Hematopoietic multipotent progenitor cell treated with erythropoietin and hydrocortisone succinate and interleukin-3 and kit ligand, for 17 days (in vitro differentiated cells): ENCODE data around the gene PIK3R3.
A peak's percentile ranks its signal among the peaks of the same experiment; 100 is the strongest.

Experiments
- DNase-seq: peaks from one replicate; pipeline ENCODE4 v3.0.0-alpha.2; 2015; ENCODE audit warnings: low spot score

PIK3R3 gene

DNA sequence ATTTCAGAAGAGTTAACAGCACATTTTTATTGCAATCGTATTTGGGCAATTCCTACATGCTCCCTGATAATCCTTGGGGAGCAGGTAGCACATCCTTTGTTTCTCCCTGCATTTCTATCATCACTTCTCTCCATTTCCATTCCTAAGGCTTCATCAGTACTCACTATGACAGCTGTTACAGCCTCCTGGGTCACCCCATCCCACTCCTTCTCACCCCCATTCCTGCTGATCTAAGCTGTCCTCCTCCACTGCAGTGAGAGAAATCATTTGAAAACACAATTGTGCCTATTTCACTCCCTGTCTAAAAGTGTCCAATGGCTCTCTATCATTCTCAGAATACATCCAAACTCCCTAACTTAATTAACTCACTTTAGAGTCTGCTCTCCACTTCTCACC is 25.5 kb upstream of the PIK3R3 start:
- no peak for DNase-seq

DNA sequence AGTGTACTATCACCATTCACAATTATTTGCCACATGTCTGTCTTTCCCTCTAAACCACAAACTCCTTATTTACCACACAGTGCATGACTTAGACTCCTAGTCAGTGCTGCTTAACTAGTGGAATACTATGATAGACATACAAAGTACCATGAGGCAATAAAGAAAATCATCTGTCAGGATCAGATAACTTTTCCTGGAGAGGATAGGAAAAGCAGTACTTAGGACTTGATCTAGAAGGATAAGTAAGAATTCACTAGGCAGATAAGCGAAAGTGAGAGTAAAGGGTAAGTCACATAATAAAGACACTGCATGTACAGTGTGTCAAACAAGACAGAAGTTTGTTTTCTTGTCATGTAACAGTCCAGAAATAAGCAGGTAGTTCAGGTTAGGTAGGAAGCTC is 21.3 kb upstream of the PIK3R3 start:
- no peak for DNase-seq

DNA sequence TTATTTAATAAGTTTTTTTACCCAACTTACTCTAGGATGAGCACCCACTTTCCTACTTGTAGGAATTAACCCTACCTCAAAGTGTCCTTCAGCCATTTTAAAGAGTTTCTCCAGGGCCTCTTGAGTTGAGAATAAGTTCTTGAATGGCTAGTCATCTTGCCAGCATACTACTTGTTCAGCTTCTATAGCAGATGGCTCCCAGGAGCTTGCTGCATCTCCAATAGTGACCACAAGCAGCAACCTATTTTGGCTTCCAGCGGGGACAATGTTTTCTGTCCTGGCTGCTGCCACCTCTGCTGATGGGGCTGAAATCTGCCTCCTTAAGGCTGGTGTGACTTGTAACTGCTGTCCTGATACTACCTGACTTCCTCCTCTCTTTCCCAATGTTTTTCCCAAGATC is 20.8 kb upstream of the PIK3R3 start:
- DNase-seq = no peak

DNA sequence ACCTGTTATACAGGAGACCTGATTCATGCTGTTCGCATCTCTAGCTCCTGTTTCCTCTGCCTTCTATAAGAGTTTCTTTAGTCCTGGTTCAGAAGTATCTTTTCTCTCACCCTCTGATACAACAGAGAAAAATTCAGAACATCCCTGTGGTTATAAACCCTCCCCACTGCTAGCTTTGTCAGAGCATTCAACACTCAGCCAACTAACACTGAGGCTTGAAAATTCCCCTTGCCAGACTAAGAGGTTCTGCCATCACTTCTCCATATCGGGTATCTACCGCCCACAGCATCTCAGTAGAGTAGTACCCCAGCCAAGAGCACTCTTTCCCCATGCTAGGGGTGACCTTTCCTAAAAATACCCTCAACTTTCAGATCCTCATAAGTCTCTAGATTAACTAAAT is 19.6 kb upstream of the PIK3R3 start:
- no peak for DNase-seq

DNA sequence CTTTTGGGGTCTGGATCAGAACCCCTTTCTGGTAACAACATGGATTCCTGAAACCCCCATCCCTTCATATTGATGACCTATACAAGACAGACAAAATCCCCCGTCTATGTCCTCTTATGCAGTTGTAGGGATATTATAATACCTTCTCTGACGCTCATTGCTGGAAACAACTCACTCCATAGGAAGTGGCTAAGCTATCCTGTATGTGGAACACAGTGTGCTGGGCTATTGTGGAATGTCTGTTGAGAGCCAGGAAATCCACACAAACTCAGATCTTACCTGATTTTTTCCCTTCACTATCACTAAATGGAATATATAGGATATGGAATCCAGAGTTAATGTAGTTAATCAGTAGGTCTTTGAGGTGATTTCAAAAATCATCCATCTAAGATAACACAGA is 17.7 kb upstream of the PIK3R3 start:
- no peak for DNase-seq

DNA sequence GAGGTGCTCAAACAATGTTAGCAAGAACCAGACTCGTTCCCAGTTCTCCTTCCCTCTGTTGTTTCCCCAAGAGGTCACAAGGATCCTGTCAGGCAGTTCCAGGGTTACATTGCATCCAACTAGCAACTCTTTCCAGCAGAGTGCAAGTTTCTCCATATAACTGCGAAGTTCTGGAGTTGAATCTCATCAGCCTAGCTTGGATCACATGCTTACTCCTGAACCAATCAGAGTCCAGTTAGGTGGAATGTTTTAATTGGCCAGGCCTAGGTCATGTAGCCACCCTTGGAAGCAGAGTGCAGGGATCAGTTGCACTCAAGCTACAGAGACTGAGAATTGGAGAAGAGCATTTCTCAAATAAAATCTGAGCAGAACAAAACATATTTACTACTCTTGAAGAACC is 15.9 kb upstream of the PIK3R3 start:
- DNase-seq = no peak

DNA sequence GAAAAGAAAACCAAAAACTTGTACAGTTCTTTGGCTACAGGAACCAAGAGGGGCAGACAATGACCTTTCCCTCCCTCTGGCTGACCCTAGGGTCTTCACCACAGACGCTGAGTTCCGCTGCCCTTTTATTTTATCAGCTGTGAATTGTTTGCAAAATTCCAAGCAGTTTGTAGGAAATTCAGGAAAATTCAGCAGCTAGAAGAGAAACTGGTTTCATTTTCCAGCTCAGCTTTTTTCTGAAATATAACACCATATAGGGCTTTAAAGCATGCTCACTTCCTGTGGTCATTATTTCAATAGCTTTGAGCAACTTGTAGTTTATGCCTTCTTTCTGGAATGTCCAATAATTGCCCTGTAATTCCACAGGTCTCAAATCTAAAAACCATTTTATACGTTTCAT is 5.5 kb upstream of the PIK3R3 start:
- DNase-seq = no peak

DNA sequence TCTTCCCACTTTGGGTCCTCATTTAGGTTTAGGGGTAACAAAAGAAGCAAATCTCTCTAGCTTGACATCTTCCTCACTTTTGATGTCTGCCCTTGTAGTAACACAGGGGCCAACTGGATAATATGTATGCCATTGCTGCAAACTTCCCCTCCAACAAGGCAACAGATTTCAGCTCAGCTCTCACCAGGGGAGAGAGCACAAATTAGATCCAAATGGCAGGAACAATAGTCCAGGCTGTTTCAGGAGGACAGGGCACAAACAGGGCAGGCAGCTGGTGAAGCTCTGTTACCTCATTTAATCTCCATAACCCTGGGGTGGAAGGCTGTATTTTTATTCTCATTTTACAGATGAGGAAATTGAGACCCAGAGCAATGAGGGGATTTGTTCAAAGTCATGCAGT is 4.3 kb upstream of the PIK3R3 start:
- DNase-seq = no peak

DNA sequence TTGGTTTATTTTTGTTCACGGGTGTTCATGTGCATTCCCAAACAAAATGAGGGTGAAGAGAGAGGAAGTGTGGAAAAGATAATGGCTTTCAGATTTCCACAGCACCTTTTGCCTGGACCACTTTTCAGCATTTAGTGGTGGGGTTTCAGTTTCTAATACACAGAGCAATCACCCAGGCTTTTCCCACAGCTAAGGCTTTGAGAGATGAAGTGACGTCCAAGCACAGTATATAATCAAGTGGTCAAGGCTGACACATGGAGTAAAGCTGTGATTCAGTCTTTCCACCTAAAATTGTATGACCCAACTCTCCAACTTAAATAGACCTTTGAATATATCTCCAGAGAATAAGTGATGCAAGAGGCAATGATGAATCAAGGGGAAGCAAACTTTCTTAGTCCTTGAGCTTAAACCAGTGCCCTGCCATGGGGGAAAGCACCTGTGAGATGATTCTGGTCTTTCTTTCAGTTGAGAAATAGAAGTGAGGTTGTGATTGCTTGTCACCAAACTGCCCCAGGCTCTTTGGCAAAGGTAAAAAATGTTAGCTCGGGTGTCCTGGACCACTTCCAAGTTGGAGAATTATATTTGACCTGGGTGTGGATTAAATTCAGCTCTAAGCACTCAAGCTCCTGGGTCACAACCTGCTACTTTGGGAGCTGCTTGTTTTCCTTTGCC is 2.4 kb upstream of the PIK3R3 start:
- DNase-seq = no peak

DNA sequence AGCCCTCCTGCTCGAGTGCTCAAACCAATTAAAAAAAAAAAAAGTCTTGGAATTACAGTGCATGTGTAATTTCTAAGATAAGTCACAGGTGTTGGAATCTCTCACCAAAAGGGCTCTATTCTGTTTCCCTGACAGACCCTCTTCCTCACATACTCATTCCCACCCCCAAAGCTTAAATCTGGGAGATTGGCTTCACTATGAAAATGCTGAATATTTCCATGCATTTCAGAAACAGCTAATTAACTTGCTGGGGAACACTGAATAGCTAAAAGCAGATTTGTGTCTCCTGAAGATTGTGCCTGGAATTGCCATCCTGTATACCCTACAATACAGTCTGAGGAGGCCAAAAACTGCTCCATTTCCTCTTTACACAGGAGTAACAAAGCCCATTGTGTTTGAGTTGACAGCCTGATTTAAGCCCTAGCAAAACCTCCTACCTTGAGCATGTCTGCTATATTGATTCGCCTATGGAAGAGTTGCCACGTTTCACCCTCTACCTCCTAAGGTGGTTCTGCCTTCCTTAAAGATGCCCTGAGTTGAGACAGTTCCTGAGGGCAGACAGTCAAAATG is 1.4 kb upstream of the PIK3R3 start:
- no peak for DNase-seq

DNA sequence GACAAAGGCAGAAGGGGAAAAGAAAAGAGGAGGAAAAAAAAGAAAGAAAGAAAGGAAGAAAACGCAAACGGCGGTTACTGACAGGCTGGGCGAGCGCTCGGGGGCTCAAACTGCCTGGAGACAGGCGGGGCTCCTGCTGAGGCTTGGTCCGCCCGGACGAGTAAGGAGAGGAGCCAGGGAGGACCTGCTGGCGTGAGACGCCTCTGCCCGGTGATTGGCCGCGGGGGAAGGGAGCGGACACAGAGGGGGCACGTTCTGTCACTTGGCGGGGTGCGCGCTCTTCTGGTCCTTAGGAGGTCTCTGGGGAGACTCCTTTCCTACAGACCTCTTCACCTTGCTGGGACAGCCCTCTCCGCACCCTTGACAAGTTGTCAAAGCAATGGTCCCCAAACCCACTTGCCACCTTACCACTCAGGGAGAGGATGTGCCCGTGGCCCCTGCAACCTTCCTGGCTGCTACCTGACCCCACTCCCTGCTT is 791 bp upstream of the PIK3R3 start:
- no peak for DNase-seq

DNA sequence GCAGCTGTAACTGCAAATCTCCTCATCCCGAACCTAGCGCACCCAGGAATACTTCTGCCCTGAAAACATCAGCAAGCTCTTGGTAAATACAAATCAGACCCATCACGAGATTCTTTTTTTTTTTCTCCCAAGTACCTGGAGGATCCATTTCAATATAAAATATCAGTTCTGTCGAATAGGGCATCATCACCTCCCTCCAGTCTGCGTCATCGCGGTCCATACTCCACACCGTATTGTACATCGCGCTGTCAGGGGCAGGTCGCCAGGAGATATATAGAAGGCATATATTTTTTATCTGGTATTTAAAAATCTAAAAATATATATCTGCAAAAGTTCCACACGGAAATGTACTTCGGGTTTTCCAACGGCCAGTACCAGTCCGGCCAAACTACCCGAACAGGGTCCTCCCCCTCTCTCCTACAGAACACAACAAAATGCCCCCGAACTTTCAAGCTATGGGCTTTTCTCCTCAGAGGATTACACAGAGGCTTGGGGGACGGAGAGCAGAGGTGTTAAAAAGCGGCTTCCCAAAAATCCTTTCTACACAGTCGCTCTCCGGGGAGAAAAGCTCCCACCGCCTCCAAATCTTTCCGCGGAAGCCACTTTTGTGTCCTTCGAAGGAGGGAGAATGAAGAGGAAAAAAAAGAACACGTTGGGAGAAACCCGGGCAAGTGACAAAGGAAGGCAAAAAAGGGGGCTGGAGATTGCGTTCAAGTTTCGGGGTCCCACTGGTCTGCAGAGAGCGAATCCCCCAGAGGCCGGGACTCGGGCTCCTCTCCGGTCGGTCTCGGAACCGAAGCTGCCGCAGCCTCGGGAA is 509 bp downstream of the PIK3R3 start:
- peak; percentile 31 for DNase-seq

DNA sequence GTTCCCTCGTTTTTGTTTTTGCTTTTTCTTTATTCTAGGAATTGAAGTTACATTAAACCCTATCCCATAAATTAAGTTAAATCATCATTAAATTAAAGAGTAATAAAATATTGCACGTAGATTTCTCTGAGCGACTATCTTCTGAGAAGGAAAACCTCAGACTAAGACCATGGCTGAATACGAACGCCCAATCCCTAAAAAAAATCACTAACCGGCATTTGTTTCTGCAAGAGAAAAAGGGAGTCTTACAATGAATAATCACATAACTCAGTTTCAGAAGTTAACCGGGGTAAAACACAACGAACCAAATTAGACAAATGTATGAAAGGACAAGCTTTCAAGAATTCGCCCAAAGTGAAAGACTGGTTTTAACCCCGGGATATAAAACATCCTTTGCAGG is 1.3 kb downstream of the PIK3R3 start:
- DNase-seq = no peak

DNA sequence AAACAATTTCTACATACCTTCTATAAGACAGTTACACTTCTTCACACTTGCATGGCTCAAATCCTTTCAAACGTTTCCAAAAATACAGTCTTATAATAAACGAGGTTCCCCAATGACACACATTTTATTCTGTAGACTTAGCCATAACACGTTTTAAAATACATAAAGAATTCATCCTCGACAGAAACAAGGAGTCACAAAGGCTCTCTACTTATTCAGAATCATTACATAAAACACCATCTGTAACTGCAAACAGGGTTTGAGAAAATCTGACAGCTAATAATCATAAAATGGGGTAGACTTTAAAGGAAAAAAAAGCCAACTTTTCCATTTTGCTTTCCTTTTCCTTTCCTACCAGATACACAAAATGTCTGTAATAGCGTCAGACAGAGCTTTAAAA is 1.8 kb downstream of the PIK3R3 start:
- no peak for DNase-seq

DNA sequence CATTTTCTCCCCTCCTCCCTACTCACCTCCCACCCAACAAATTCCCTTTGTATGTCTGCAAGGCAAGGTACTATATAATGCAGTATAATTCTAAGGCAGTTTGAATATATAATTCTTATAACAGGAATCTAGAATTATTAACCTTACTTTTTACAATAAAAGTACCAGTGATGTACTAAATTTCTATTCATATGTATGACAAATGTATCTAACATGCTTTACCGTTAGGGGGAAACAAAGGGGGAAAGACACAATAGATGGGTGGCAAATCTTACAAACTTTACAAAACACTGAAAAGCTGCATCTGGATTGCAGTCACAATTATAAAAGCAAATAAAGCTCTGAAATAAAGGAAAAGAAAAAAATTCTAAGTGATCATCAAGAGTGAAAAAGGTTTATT is 2.3 kb downstream of the PIK3R3 start:
- DNase-seq = no peak

DNA sequence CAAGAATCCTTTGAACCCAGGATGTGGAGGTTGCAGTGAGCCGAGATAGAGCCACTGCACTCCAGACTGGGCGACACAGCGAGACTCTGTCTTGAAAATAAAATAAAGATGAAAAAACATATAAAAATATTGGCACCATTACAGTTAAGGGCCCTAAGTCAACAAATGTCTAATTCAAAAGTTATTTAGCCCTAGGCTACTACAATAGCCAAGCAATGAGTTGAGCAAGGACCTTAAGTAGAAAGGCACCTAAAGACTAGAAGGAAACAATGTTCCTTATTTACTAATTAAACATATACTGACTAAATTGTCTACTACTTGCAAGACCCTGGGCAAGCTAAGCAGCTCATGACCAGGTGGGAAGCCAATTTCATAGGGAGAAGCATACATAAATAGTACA is 4.1 kb downstream of the PIK3R3 start:
- DNase-seq = no peak

DNA sequence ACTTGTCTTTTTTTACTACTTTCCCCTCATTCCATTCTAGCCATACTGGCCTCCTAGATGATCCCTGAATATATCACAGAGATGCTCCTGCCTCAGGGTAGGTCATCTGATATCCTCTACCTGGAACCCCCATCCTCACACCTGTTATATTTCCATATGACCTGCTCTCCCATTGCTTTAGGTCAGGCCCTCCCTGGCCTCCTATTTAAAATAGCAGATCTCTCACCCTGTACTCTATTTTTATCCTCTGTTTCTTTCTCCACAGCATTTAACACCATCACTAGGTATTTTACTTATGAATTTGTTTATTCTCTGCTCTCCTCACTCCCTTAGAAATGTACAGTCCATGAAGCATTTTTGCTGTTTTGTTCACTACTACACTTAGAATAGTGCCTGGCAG is 13.6 kb downstream of the PIK3R3 start:
- no peak for DNase-seq

DNA sequence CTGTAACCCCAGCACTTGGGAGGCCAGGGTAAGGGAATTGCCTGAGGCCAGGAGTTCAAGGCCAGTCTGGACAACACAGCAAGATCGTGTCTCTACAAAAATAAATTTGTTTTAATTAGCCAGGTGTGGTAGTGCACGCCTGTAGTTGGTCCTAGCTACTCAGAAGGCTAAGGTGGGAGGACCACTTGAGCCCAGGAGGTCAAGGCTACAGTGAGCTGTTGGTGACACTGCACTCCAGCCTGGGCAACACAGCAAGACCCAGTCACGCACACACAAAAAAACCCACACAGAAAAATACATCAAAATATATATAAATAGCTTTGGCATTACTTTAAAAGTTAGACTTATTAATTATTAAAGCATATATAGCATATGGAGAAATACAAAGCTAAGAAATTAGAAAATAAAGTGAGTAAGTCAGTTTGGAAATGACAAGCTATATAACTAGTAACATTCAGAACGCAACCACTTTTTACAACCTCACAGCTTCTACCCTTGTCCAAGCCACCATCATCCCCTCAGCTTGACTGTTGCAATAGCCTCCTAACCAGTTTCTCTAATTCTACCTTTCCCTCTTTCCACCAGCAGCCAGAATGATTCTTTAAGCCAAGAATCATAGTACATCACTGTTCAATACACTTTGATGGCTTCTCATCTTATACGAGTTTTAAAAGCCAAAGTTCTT is 14.5 kb downstream of the PIK3R3 start:
- DNase-seq = no peak

DNA sequence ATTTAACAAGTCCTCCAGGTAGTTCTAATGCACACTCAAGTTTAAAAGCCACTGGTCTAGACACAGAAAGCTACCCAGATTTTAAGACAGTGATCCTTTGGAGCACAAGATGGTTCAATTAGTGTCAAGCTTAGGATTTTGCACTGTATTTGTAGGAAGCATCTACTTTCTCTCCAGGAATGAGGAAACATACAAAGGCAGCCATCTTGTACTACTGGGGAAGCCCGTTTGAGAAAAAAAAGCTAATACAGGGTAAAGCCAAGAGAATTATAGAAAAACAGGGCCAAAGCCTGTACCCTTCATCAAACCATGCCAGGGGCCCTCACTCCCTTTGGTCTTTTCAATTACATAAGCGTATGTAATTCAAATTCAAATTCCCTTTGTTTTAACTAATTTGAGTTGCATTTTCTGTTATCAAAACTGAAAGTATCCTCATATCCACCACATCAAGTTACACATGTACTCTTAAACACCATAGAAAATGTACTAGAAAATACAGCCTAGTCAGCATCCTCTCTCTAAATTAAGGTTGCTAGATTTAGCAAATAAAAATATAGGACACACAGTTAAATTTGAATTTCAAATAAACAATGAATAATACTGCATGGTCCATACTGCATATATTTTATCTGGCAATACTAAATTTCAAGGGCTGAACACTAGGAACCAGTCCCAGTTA is 17.4 kb downstream of the PIK3R3 start:
- no peak for DNase-seq

DNA sequence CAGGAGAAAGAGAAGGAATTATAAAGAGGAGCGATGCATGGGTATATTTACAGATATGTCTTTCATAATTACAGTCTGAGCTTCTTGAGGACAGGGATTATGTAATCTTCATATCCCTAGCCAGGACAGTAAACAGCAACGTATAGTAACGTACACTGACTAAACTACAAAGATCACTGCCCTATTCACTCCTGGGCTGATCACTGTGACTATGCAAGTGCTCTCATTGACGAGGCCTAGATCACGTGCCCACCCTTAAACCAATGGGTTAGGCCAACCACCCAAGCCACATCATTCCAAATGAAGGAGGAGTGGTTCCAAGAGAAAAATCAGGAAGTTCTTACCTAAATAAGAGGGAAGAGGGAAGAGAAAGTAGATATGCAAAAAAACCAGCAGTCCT is 18.5 kb downstream of the PIK3R3 start:
- no peak for DNase-seq

DNA sequence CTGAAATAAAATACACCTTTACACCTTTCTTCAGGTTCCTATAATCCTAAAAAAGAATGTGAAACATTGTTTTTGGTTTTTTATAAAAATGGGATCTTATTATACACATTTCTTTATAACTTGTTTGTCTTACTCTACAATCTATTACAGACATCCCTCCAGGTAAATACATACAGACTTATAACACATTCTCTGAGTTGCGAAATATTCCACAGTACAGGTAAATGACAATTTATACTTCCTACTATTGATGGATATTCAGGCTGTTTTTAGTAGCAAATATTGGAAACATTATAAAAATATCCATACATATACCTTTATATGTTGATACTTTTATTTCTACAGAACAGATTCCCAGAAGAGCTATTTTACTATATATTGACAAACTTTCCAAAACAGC is 20.3 kb downstream of the PIK3R3 start:
- no peak for DNase-seq

DNA sequence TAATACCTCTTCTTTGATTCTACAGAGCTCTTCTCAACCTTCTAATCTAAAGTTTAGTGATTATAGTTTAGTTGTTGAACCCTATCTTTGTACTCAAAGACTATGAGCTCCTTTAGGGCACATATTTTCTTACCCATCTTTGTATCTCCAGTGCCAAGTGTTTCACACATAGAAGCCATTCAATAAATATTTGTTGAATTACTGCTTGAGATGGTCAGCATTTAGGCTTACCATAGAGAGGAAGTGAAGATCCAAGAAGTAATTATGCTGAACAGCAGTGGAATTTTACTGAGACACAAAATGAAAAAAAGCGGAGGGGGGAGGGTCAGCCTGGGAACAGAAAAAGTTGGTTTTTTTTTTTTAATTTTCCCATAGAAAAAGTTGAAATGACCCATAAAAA is 21.9 kb downstream of the PIK3R3 start:
- no peak for DNase-seq
